ENCODE results near the gene KIF5C. TPM values are rescaled to one million over a fixed set of nuclear protein-coding genes. Genes with fewer than 3 reads are reported as not detected.

Gene KIF5C
- total RNA-seq, 4 donors from 2014 or later = 0.77 to 11.0 (median 1.9) TPM

GRCh38 chr2:149000158-149000938, 125.3 kb downstream of the KIF5C start:
- no peak for DNase-seq
- H3K4me3 ChIP-seq = no peak overlapping the region

GRCh38 chr2:149001496-149001895, 126.5 kb downstream of the KIF5C start:
- Histone ChIP-seq H3K27me3 (no peaks in the 10 kb centered on the region), H3K4me3 (no peak overlapping the region), H3K4me1 (no peaks in the 10 kb centered on the region), H3K27ac (no peak overlapping the region), H3K36me3 (no peaks in the 10 kb centered on the region), H3K9me3 (no peaks in the 10 kb centered on the region)
- no peak for DNase-seq
- TF ChIP-seq, protein P1, sequence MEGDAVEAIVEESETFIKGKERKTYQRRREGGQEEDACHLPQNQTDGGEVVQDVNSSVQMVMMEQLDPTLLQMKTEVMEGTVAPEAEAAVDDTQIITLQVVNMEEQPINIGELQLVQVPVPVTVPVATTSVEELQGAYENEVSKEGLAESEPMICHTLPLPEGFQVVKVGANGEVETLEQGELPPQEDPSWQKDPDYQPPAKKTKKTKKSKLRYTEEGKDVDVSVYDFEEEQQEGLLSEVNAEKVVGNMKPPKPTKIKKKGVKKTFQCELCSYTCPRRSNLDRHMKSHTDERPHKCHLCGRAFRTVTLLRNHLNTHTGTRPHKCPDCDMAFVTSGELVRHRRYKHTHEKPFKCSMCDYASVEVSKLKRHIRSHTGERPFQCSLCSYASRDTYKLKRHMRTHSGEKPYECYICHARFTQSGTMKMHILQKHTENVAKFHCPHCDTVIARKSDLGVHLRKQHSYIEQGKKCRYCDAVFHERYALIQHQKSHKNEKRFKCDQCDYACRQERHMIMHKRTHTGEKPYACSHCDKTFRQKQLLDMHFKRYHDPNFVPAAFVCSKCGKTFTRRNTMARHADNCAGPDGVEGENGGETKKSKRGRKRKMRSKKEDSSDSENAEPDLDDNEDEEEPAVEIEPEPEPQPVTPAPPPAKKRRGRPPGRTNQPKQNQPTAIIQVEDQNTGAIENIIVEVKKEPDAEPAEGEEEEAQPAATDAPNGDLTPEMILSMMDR (IDR thresholded peaks at IDR 0.05) = no peak
- TF ChIP-seq POLR2A (IDR thresholded peaks at IDR 0.05) = no peak
- intact Hi-C loops (cut with DNase I; ENCODE audit: low total_unique reads) = no loop called here

More at GRCh38 chr2:149000158-149000938, 125.3 kb downstream of the KIF5C start:
- intact Hi-C loops (cut with DNase I; ENCODE audit: low total_unique reads) = no loop called here
- Histone ChIP-seq H3K36me3 (no peaks in the 10 kb centered on the region), H3K27ac (no peak overlapping the region), H3K9me3 (no peaks in the 10 kb centered on the region), H3K4me1 (no peaks in the 10 kb centered on the region), H3K27me3 (no peaks in the 10 kb centered on the region)
- TF ChIP-seq, protein P1 (IDR thresholded peaks at IDR 0.05) = no peak
- no peak for TF ChIP-seq POLR2A (IDR thresholded peaks at IDR 0.05)

- peak; percentile 23 to 36 for DNase-seq
- Histone ChIP-seq H3K27ac (peak overlapping the region; percentile 52 to 63), H3K9me3 (no peaks in the 10 kb centered on the region), H3K4me3 (peak overlapping the region in 1 of 2 donors; percentile 6), H3K27me3 (no peaks in the 10 kb centered on the region), H3K4me1 (no peaks in the 10 kb centered on the region), H3K36me3 (no peaks in the 10 kb centered on the region)
- intact Hi-C loops (cut with DNase I; ENCODE audit: low total_unique reads) = no loop called here
- TF ChIP-seq POLR2A (IDR thresholded peaks at IDR 0.05) = no peak
- TF ChIP-seq, protein P1 (IDR thresholded peaks at IDR 0.05) = no peak
Measured at GRCh38 chr2:149002378-149002890, 127.4 kb downstream of the KIF5C start.

- Histone ChIP-seq H3K27ac (peak overlapping the region; percentile 52 to 63), H3K9me3 (no peaks in the 10 kb centered on the region), H3K27me3 (no peaks in the 10 kb centered on the region), H3K4me1 (no peaks in the 10 kb centered on the region), H3K36me3 (no peaks in the 10 kb centered on the region), H3K4me3 (peak overlapping the region in 1 of 2 donors; percentile 6)
- DNase-seq = peak; percentile 42 to 68
- TF ChIP-seq, protein P1 (IDR thresholded peaks at IDR 0.05) = no peak
- TF ChIP-seq POLR2A (IDR thresholded peaks at IDR 0.05) = no peak
- intact Hi-C loops (cut with DNase I; ENCODE audit: low total_unique reads) = no loop called here
Measured at GRCh38 chr2:149002891-149003740, 128.1 kb downstream of the KIF5C start.
